Measurements from ENCODE around the gene ZNF768.

ZNF768 gene

DNA sequence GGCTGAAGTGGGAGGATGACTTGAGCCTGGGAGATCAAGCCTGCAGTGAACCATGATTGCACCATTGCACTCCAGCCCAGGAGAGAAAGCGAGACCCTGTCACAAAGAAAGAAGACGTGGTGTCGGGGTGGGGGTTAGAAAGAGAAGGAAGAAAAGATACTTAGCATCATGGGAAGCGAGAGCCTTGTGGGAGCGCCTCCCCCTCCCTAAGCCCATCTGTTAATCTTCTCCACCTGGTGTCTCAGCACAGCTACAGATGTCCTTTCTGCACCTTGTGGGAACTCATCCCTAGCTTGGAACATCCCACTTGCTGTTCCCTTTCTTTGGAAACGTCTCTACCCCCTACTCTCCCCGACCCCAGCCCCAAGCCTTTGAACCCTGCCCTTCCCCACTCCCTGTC is 39.2 kb upstream of the ZNF768 start:
- H3K27ac Mint-ChIP-seq, result peak overlapping the region in 2 of 3 experiments; percentile 6 to 23
- H3K4me1 Mint-ChIP-seq, result peaks cover 4% of the 10 kb centered on the region

DNA sequence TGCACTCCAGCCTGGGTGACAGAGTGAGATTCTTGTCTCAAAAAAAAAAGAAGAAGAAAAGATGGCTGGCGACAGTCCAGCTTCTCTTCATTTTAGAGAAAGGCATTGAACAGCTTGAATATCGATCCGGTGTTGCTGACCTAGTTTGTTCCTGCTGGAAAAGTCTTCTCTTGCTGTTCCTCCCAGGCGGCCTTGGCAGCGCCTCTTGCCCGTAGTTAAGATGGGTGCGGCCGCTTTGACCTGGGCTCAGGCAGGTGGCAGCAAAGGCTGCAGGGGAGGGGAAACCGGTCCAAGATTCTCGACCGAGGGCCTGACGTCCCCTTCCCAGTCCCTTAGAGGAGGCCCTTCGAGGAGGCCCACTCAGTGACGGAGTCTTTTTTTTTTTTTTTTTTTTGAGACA is 35.7 kb upstream of the ZNF768 start:
- peaks cover 4% of the 10 kb centered on the region for H3K4me1 Mint-ChIP-seq
- no peaks in the 10 kb centered on the region for H3K9me3 Mint-ChIP-seq
- H3K27me3 Mint-ChIP-seq (ENCODE audit: low read depth), result peaks cover 5% of the 10 kb centered on the region
- TF ChIP-seq, protein P1, sequence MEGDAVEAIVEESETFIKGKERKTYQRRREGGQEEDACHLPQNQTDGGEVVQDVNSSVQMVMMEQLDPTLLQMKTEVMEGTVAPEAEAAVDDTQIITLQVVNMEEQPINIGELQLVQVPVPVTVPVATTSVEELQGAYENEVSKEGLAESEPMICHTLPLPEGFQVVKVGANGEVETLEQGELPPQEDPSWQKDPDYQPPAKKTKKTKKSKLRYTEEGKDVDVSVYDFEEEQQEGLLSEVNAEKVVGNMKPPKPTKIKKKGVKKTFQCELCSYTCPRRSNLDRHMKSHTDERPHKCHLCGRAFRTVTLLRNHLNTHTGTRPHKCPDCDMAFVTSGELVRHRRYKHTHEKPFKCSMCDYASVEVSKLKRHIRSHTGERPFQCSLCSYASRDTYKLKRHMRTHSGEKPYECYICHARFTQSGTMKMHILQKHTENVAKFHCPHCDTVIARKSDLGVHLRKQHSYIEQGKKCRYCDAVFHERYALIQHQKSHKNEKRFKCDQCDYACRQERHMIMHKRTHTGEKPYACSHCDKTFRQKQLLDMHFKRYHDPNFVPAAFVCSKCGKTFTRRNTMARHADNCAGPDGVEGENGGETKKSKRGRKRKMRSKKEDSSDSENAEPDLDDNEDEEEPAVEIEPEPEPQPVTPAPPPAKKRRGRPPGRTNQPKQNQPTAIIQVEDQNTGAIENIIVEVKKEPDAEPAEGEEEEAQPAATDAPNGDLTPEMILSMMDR (IDR thresholded peaks at IDR 0.05; ENCODE audit: unreplicated experiment in 3 of 3), result no peak
- H3K27ac Mint-ChIP-seq, result no peak overlapping the region
- no peaks in the 10 kb centered on the region for H3K36me3 Mint-ChIP-seq (ENCODE audit: low read depth)
- H3K4me3 Mint-ChIP-seq, result no peak overlapping the region

More for the DNA sequence above, 39.2 kb upstream of the ZNF768 start:
- Mint-ChIP-seq H3K4me3 (no peak overlapping the region), H3K9me3 (no peaks in the 10 kb centered on the region), H3K36me3 (ENCODE audit: low read depth) (no peaks in the 10 kb centered on the region), H3K27me3 (ENCODE audit: low read depth) (peaks cover 5% of the 10 kb centered on the region)
- TF ChIP-seq, protein P1 (IDR thresholded peaks at IDR 0.05; ENCODE audit: unreplicated experiment in 3 of 3), result no peak

DNA sequence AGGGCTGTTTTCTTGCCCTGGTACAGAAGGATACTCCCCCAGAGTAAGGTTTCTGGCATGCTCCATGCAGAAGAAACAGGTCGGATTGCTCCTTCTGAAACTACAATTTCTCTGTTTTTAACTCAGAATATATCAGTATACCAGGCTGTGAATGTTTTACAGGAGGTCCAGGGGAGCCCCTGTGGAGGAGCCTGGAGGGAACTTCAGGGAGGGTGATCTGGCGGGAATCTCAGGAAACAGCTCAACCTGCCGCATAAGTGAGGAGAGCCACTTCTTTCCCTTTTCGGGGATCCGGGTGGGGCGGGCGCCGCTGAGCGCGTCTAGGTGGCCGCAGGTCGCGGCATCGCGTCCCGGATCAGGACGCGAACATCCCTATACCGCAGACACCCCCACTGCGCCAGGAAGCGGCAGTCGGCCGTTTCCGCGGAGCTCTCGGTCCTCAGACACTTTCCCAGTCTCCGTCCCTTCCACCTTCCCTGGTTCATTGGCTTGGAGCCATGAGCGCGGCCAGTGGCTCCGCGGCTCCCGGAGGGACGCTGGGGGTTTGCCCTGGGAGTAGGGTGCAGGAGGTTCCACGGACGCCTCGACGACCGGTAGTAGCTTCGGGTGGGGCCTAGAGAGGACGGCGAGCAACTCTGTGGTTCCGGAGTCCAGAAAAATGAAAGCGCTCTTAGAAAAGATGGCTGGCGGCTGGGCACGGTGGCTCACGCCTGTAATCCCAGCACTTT is 34.9 kb upstream of the ZNF768 start:
- no peaks in the 10 kb centered on the region for H3K9me3 Mint-ChIP-seq
- H3K4me3 Mint-ChIP-seq, result peak overlapping the region; percentile 22 to 71 (median 52)
- peaks cover 6% of the 10 kb centered on the region for H3K4me1 Mint-ChIP-seq
- peaks cover 2% of the 10 kb centered on the region for H3K36me3 Mint-ChIP-seq (ENCODE audit: low read depth)
- H3K27me3 Mint-ChIP-seq (ENCODE audit: low read depth), result no peaks in the 10 kb centered on the region
- TF ChIP-seq, protein P1 (IDR thresholded peaks at IDR 0.05; ENCODE audit: unreplicated experiment in 3 of 3), result no peak
- peak overlapping the region; percentile 71 to 91 (median 90) for H3K27ac Mint-ChIP-seq

DNA sequence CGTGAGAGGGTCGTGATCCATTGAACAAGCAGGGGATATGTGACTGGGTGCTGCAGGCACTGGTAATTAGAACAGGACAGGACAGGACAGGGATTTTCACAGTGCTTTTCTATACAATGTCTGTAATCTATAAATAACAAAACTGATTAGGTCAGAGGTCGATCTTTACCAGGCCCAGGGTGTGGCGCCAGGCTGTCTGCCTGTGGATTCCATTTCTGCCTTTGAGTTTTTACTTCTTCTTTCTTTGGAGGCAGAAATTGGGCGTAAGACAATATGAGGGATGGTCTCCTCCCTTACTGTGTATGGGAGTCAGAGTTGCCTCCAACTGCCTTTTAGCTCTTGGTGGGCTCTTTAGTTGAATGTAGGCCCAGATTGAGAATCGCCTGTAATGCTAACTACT is 33.3 kb upstream of the ZNF768 start:
- no peaks in the 10 kb centered on the region for H3K9me3 Mint-ChIP-seq
- H3K27ac Mint-ChIP-seq, result peak overlapping the region; percentile 65 to 92 (median 74)
- no peaks in the 10 kb centered on the region for H3K27me3 Mint-ChIP-seq (ENCODE audit: low read depth)
- H3K4me3 Mint-ChIP-seq, result peak overlapping the region; percentile 62 to 74 (median 68)
- H3K36me3 Mint-ChIP-seq (ENCODE audit: low read depth), result peaks cover 6% of the 10 kb centered on the region
- H3K4me1 Mint-ChIP-seq, result peaks cover 10% of the 10 kb centered on the region
- TF ChIP-seq, protein P1 (IDR thresholded peaks at IDR 0.05; ENCODE audit: unreplicated experiment in 3 of 3), result no peak

DNA sequence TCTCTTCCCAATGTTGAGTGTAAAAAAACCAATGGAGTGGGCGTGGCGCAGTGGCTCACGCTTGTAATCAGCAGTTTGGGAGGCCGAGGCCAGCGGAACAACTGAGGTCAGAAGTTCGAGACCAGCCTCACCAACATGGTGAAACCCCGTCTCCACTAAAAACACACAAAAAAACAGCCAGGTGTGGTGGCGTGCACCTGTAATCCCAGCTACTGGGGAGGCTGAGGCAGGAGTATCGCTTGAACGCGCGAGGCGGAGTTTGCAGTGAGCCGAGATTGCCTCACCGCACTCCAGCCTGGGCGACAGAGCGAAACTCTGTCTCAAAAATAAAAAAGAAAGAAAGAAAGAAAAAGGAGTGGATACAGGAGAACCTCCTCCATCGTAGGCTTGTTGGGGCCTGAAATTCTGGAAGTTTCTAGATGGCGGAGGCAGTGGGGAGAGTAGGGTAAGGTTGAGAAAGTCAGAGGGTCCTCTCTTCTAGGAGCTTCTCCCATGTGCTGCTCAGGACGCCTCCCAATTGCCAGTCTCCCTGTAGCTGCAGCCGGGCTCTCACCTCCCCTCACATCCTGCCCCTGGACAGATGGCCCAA is 32.5 kb upstream of the ZNF768 start:
- peaks cover 14% of the 10 kb centered on the region for H3K36me3 Mint-ChIP-seq (ENCODE audit: low read depth)
- peaks cover 16% of the 10 kb centered on the region for H3K4me1 Mint-ChIP-seq
- H3K9me3 Mint-ChIP-seq, result no peaks in the 10 kb centered on the region
- peak overlapping the region; percentile 65 to 98 (median 92) for H3K27ac Mint-ChIP-seq
- TF ChIP-seq, protein P1 (IDR thresholded peaks at IDR 0.05; ENCODE audit: unreplicated experiment in 3 of 3), result no peak
- H3K27me3 Mint-ChIP-seq (ENCODE audit: low read depth), result no peaks in the 10 kb centered on the region
- peak overlapping the region; percentile 90 to 95 (median 94) for H3K4me3 Mint-ChIP-seq

Measured in nephron (organoid).